ENCODE measurements around the gene TRIM3.

The TRIM3 gene

DNA sequence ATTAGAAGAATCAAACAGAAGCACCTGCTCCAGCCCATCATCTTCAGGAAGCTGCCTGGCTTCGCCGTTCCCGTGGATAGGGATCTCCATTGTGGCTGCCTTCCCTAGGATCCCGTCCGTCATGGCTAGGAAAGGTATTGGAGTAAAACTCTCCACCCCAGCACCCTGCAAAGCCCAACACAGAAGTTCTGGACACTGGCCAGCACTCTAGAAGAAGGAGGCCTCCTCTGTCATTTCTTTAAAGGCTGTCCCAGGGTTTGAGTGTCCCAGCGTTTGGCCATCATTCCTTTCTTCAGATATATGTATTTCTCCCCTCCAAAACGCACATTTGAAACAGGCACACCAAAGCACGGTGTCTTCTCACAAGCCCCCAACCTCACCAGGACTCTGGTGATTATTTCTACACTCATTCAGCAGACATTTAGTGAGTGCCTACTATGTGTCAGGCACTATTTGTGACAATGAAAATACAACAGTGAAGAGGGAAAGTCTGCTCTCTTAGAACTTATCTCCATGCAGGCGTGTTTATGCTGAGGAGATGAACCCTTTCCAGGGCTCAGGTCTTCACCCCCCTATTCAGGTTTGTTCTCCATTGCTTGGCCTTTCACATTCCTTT is 6.7 kb upstream of the TRIM3 start:
- no peak for DNase-seq

GRCh38 chr11:6476571-6476970 is 2.8 kb upstream of the TRIM3 start:
- DNase-seq = no peak

GRCh38 chr11:6475936-6476335 is 2.2 kb upstream of the TRIM3 start:
- peak in 1 of 2 experiments; percentile 19 for DNase-seq

GRCh38 chr11:6474806-6475500 is 1.2 kb upstream of the TRIM3 start:
- DNase-seq = no peak

- no peak for DNase-seq
Measured at GRCh38 chr11:6474413-6474792, 662 bp upstream of the TRIM3 start.

DNA sequence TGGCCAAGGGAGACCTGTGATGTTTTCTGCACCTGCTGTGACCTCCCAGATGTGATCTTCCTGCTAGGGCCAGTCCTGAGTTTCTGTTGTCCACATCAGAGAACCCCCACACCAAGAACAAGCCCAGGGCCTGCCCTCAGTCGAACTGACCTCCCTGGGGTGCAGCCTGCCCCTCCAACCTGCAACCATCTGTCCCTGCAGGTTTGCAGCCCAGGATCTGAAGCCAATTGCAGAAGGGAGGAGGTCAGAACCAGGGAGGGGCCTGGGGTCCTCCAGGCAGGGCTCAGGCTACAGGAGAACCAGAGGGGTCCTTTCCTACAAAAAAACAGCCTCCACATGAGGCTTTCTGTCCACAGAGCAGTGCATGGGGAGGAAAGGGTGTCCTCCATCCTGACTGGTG is 807 bp downstream of the TRIM3 start:
- peak in 1 of 2 experiments; percentile 24 for DNase-seq

GRCh38 chr11:6469599-6469998 is 4.1 kb downstream of the TRIM3 start:
- no peak for DNase-seq

DNA sequence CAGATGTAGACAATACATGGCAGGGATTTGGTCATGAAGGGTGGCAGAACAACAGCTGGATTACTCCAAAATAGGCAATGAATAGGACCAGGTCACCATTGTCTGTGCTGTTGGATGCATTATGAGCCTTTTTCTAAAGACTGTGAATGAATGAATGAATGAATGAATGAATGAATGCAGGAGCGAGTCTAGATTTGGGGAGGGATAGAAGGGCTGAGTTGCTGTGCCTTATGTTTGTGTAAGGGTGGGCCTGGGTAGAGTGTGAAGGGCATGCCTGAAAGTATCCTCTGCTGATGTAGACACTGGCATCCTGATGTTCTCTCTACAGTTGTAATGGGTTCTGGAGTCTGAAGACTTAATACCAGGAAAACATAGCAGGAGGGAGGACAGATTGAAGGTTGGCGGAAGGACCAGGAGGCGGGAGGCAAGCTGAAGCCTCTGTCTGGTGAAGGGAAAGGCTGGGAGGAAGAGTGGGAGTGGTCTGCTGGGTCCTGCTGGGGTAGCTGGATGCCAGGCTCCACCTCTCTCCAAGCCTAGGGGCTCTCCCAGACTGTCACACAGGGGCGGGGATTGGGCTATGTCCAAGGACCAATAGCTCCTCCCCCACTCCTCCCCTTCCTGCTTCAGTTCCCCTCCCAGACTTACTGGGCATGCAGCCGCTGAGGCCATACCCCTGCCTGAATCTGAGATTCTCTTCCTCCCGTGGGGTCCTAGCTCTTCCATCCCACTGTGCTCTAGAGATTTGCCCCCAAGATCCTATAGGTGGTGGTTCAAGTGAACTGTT is 4.8 kb downstream of the TRIM3 start:
- peak in 1 of 2 experiments; percentile 71 for DNase-seq

DNA sequence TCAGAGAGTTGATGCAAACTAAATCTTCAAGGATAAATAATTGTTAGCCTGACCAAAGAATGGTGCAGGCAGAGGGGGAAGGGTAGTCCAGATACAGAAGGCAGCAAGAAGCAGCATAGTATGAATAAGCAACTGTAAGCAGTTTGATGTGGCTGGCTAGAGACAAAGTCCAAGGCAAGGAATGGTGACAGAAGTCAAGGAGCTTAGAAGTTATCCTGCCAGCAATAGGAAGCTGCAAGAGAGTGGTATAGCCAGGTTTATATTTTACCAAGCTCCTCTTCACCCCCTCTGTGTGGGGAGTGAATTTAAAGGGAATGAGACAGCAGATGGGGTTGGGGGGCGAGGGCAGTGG is 14.7 kb downstream of the TRIM3 start:
- no peak for DNase-seq

DNA sequence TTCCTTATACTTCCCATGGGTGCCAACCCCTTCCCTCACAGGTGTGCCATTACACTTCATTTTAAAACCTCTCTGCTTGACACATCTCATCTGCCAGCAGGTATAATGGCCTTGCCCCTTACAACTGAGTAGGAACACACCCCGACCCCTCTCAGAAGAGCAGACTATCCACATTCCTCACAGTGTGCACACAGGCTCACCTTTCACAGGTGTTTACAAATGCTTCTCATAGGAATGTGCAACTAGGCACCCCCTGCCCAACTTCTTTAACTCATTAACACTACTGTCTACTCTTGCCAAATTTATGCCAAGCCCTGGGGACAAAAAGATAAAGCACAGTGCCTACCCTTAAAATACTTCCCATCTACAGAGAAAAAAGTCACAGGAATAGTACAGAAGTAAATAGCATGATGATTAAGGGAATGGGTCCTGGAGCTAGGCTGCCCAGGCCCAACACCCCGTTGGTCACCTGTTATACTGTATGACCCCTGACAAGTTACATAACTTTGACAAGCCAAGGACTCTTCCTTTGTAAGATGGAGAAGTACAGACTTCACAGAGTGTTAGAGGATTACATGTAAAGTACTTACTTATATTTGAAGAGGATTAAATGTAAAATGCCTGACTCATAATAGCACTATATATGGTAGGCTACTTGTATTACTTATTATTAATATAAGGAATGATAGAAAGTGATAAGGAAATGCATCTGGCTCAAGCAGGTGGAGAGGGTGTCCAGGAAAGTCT is 15.2 kb downstream of the TRIM3 start:
- DNase-seq = no peak

DNA sequence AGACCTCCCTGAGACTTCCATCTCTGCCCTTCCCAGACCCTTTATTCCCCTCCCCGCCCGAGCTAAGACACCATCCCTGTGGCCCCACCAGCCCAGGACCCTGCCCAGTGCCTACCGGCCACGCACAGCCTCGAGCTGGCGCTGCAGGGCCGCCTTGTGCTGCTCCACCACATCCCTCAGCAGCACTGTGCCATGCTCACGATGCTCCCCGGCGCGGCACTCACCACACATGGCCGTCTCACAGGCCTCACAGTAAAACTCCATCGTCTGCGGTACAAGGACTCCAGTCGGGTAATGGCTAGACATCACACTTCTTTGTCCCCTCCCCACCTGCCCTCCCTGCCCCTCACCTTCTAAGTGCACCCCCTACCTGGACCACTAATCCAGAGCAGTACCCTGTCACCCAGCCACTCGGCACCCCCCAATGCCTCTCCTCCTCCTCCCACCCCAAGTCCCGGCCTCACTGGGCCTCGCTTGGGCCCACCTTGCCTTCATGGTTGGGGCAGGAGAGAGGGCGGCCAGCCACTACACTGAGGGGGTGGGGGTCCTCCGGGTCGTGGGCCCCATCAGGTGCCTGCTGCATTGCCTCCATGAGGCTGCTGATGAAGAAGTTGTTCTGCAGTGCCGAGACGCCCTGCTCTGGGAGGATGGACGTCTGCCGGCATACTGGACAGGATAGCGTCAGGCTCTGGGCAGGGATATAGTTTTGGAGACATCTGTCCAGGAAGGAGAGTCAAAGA is 16.0 kb downstream of the TRIM3 start:
- no peak for DNase-seq

GRCh38 chr11:6456361-6457073 is 17.2 kb downstream of the TRIM3 start:
- DNase-seq = no peak

DNA sequence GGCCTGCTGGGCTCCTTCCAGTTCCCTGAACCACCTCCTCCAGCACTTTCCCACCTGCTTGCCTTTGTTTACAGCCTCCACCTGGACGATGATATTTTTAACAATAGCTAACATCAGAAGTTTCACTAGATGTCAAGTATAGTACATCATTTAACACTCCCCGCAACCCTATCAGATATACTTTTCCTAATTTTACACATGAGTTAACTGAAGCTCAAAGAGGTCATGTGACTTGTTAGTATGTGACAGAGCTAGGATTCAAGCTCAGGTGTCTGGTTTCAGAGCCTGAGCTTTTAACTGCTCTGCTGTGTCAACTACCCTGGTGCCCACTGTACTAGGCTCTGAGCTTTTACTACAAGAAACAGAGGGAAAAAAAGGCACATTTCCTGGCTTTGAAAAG is 18.7 kb downstream of the TRIM3 start:
- DNase-seq = peak in 1 of 2 experiments; percentile 24

DNA sequence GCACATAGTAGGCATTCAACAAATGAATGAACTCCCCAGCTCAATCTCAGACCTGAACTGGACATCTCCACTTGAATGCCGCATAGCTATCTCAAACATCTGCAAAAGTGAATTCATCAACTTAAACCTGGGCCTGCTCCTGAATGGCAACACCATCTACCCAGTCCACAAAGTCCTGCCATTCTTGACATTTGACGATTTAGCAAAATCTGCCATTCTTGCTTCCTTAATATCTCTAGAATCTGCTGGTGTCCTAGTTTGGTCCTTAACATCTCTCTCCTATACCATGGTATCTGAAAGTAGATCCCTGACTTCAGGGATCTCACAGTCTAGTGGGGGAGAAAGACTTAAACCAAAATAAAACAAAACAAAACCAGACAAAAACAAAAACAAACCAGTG is 20.6 kb downstream of the TRIM3 start:
- no peak for DNase-seq

GRCh38 chr11:6452219-6452618 is 21.5 kb downstream of the TRIM3 start:
- DNase-seq = no peak

DNA sequence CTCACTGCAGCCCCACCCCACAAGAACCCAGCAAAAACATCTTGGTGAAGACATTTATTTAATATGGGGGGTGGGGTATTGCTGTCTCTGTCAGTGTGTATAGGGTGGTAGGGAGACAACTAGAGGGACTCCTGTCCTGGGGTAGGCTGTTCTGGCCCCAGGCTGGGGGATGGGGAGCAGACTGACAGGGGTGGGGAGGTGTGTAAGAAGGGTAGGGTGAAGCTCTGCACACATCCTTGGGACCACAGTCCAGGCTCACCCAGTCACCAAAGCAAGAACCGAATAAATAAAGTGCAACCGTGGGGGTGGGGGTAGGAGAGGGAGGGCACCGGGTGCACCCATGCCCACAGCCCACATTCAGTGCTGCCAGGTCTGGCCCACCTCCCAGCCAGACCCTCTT is 25.2 kb downstream of the TRIM3 start:
- DNase-seq = no peak

GRCh38 chr11:6443269-6444003 is 30.3 kb downstream of the TRIM3 start:
- DNase-seq = peak; percentile 49 to 81

DNA sequence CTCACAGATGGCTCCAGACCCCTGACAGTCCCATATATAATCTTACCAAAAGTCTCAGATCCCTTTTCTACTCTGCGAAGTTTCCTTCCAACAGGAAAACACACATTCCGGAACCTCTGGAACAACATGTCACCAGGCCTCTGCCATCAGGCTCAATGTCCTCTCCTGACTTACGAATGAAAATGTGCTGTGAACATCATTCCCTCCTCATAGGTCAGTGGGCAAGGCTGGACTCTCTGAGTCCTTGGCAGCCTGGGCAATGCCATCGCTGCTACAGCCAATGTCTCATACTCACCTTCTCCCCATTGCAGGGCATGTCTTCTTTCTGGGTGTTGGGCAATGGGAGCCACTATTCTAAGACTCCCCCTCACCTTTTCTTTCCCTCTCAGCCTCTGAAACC is 31.3 kb downstream of the TRIM3 start:
- no peak for DNase-seq

GRCh38 chr11:6440906-6441358 is 32.8 kb downstream of the TRIM3 start, which contains the start of gene HPX:
Gene HPX (minus strand): TSS chr11:6440987. CDS start chr11:6440963, 24 bp downstream.
- DNase-seq = no peak

DNA sequence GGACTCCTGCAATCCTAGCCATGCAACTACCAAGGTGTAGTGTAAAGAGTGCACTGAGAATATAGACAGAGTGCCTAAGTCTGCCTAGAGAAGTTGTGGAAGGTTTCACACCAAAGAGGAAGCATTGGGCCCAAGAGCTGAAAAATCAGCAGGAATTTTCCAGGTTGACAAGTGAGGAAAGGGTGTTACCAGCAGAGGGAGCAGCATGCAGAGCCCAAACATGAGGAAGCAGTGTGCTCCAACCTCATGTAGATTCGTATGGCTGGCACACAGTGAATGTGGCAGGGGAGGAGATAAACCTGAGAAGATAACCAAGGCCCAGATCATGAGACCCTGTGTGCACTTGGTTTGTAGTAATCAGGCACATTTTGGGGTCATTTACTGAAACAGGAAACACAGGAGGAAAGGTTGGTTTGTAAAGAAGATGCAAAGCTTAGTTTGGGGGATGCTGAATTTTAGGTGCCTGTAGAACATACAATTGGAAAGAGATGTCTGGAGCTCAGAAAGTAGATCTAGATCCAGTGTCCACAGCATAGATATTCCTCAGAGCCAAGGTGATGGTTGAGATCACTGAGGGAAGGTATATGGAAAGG is 34.7 kb downstream of the TRIM3 start:
- DNase-seq = peak; percentile 33 to 75

- no peak for DNase-seq
Measured at GRCh38 chr11:6437993-6438392, 35.7 kb downstream of the TRIM3 start.
